Measurements from ENCODE around the gene FLACC1. TPM values are rescaled to one million over a fixed set of nuclear protein-coding genes. Genes with fewer than 3 reads are reported as not detected.
"Not testable (repeated sequence)": the region's sequence is repeated elsewhere in the genome, so short reads cannot be mapped to it uniquely, and the experiment has no call there.

Gene FLACC1
- total and polyA plus RNA-seq, 9 of the 15 experiments (the other 6 are each of a cell fraction or from before 2014, with no cell fraction given) = 0.07 to 0.68 (median 0.22) TPM; not detected in 2

- Histone ChIP-seq H3K9me3 (replicated peaks; ENCODE audit: control insufficient read depth, insufficient read depth, low read depth, low read length) (no peaks in the 10 kb centered on the region), H2AFZ (ENCODE audit: low read depth, low read length) (no peak overlapping the region), H3K36me3 (ENCODE audit: control insufficient read depth, insufficient read depth, low read length) (peaks cover 14% of the 10 kb centered on the region; the same call in 2 of the 3 replicates), H3K79me2 (ENCODE audit: control insufficient read depth, insufficient read depth, low read length) (peaks cover 3% of the 10 kb centered on the region; the same call in 2 of the 3 replicates), H3K4me2 (ENCODE audit: insufficient read depth, low read length) (no peak overlapping the region), H4K20me1 (replicated peaks; ENCODE audit: control insufficient read depth, insufficient read depth, low read length) (no peaks in the 10 kb centered on the region), H3K4me3 (no peak overlapping the region), H3K4me1 (replicated peaks in 1 of 2; ENCODE audit: control insufficient read depth in 2 of 2, insufficient read depth in 2 of 2, low read length in 2 of 2) (no peaks in the 10 kb centered on the region; a peak in 1 of 5 replicates), H3K9ac (ENCODE audit: insufficient read depth in 1 of 2, low read depth in 2 of 2, low read length in 2 of 2) (no peak overlapping the region), H3K9me1 (ENCODE audit: control insufficient read depth, insufficient read depth, low read length) (no peaks in the 10 kb centered on the region), H3K27ac (ENCODE audit: extremely low read depth, low read depth, low read length) (no peak overlapping the region), H3K27me3 (ENCODE audit: control insufficient read depth in 2 of 2, insufficient read depth in 2 of 2, low read length in 2 of 2) (no peaks in the 10 kb centered on the region)
- ChIA-PET CTCF (ENCODE audit: low intra/inter-chr PET ratio) (no interaction called here), POLR2A (interaction anchor here (0.8 to 1.3 kb wide), 3 partner anchors 9 to 15 kb away, joined by 3 to 4 read pairs (median 3); no protein-coding TSS in a partner anchor)
- BruUV-seq (replicated peaks) = no TSS peak
- FAIRE-seq = no peak
- TF ChIP-seq MTA2 (IDR thresholded peaks at IDR 0.05; ENCODE audit: low read depth) (no peak), ZNF436 (CRISPR knock-in tag; IDR thresholded peaks at IDR 0.05) (no peak), RUNX1 (IDR thresholded peaks at IDR 0.05; ENCODE audit: low read depth) (no peak), TOE1 (IDR thresholded peaks at IDR 0.05; ENCODE audit: borderline replicate concordance) (no peak), TOE1 (CRISPR knock-in tag; IDR thresholded peaks at IDR 0.05; ENCODE audit: borderline replicate concordance, low read depth) (no peak)
- TF ChIP-seq, protein P1, sequence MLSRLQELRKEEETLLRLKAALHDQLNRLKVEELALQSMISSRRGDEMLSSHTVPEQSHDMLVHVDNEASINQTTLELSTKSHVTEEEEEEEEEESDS (CRISPR knock-in tag; IDR thresholded peaks at IDR 0.05) = no peak
- no peak for ATAC-seq
- in situ Hi-C loops (cut with MboI) (no loop called here), intact Hi-C loops (cut with micrococcal nuclease) (no loop called here)
- DNase-seq (ENCODE audit: extremely low read depth in 1 of 4, low spot score in 3 of 4) = no peak
These were observed 114.4 kb downstream of the FLACC1 start for GRCh38 chr2:201242571-201243277.

- CTCF ChIA-PET (ENCODE audit: low intra/inter-chr PET ratio); H3K9ac ChIP-seq (ENCODE audit: insufficient read depth in 1 of 2, low read depth in 2 of 2, low read length in 2 of 2); POLR2A ChIA-PET; in situ Hi-C loops (cut with MboI); H3K27ac ChIP-seq (ENCODE audit: extremely low read depth, low read depth, low read length); H3K4me3 ChIP-seq; H3K9me1 ChIP-seq (ENCODE audit: control insufficient read depth, insufficient read depth, low read length); H3K4me2 ChIP-seq (ENCODE audit: insufficient read depth, low read length); H2AFZ ChIP-seq (ENCODE audit: low read depth, low read length); H3K27me3 ChIP-seq (ENCODE audit: control insufficient read depth in 2 of 2, insufficient read depth in 2 of 2, low read length in 2 of 2); H4K20me1 ChIP-seq (replicated peaks; ENCODE audit: control insufficient read depth, insufficient read depth, low read length); ATAC-seq; BruUV-seq (replicated peaks); H3K9me3 ChIP-seq (replicated peaks; ENCODE audit: control insufficient read depth, insufficient read depth, low read depth, low read length); FAIRE-seq; H3K4me1 ChIP-seq (replicated peaks in 1 of 2; ENCODE audit: control insufficient read depth in 2 of 2, insufficient read depth in 2 of 2, low read length in 2 of 2); DNase-seq (ENCODE audit: extremely low read depth in 1 of 4, low spot score in 3 of 4): not testable (repeated sequence)
- Histone ChIP-seq H3K79me2 (ENCODE audit: control insufficient read depth, insufficient read depth, low read length) (peaks cover 32% of the 10 kb centered on the region), H3K36me3 (ENCODE audit: control insufficient read depth, insufficient read depth, low read length) (peaks cover 22% of the 10 kb centered on the region)
- intact Hi-C loops (cut with micrococcal nuclease) = loop anchor here (5.0 kb wide), 1 partner anchor 108 kb away; no protein-coding TSS in a partner anchor
- 88% methylated on average over 7 of the region's 21 CpGs for WGBS (ENCODE audit: insufficient coverage, low coverage, missing lambda C conversion rate)
These were observed 117.8 kb downstream of the FLACC1 start for GRCh38 chr2:201239167-201239935.
